HG02571 (cell line): ENCODE data around the gene ARID3A.
"Not testable (repeated sequence)": the region's sequence is repeated elsewhere in the genome, so short reads cannot be mapped to it uniquely, and the experiment has no call there.

Experiments used
- ATAC-seq: cut with Tn5 transposase; IDR thresholded peaks from one replicate; pipeline ENCODE4 v1.9.1; 2021; ENCODE audit warnings: mild to moderate bottlenecking, moderate library complexity; ENCODE audit not compliant: unreplicated experiment

Gene ARID3A

GRCh38 chr19:944171-944567 lies 18.3 kb downstream of the ARID3A start:
- no peak for ATAC-seq

DNA sequence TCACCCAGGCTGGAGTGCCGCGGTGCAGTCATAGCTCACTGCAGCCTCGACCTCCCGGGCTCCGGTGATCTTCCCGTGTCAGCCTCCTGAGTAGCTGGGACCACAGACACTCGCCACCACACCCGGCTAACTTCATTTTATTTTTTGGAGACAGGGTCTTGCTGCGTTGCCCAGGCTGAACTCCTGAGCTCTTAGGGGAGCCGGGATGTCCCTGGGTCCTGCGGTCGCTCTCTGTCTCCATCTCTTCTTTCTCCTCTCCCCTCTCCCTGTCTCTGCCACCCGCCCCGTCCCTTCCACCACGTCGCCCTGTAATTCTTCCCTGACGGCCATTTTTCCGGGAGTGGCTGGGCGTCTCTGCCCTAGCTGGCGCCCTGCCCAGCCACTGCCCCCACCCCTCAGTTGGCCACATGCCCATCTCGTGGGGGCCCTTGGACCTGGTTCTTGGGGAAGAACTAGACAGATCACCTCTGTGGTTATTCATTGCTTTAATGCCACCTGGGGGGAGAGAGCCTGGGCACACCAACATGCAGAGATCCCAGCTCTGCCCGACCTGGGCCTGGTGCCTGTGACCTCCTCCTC lies 18.9 kb downstream of the ARID3A start:
- no peak for ATAC-seq

GRCh38 chr19:945401-946252 lies 19.8 kb downstream of the ARID3A start:
- ATAC-seq, result no peak

GRCh38 chr19:947090-947706 lies 21.4 kb downstream of the ARID3A start:
- peak; percentile 12 for ATAC-seq

GRCh38 chr19:947707-948539 lies 22.1 kb downstream of the ARID3A start:
- peak; percentile 54 for ATAC-seq

- no peak for ATAC-seq
These were observed 23.1 kb downstream of the ARID3A start for GRCh38 chr19:948842-949496.

DNA sequence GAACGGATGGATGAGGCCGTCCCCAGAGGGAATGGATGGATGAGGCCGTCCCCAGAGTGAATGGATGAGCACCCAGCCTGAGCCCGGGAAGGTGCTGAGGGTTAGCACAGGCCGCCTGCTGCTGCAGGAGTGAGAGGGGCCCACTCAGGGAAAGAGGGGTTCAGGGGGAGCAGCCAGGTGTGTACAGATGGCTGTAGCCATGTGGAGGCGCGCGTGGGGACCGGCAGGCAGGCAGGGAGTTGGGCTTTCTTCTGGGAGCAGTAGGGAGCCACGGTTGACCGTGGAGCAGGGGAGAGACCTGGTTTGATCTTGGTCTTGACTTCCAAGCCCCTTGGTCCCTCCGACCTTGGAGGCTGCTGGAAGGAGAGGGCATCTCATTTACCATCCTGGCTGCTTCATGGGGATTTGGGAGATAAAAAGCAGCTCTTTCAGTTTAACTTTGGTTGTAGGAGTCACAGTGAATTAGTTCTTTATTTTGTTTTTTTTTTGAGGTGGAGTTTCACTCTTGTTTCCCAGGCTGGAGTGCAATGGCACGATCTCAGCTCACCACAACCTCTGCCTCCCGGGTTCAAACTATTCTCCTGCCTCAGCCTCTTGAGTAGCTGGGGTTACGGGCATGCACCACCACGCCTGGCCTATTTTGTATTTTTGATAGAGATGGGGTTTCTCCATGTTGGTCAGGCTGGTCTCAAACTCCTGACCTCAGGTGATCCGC lies 24.7 kb downstream of the ARID3A start:
- ATAC-seq, result no peak

- ATAC-seq, result no peak
These were observed 26.3 kb downstream of the ARID3A start for GRCh38 chr19:952049-952679.

- no peak for ATAC-seq
These were observed 27.0 kb downstream of the ARID3A start for GRCh38 chr19:952680-953444.

DNA sequence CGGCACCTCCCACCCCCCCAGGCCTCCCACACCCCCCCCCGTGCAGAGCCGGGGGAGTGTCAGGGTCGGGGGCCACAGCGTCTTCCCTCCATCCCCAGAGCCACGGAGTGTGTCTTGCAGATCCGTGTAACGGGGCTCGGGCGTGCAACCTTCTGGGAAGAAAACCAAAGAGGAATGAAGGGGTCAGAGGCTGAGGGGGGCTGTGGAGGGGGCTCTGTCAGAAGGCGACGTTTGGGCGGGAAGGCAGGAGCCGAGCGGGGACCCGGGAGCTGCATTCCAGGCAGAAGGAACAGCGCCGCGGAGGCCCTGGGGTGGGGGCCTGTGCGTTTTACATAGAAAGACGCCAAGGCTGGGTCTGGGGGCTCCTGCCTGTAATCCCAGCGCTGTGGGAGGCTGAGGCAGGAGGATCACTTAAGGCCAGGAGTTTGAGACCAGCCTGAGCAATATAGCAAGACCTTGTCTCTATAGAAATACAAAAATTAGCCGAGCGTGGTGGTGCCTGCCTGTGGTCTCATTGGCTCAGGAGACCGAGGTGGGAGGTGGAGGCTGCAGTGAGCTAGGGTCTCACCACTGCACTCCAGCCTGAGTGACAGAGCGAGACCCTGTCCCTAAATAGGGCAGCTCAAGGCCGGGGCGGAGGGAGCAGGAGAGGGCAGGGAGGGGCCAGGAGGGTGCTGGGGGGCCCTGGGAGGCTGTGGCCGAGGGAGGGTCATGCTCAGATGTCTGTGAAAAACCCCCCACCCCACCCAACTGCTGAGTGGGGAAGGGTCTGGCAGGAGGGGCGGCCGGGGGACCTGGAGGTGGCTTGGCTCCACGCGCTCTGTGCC lies 27.8 kb downstream of the ARID3A start:
- no peak for ATAC-seq

DNA sequence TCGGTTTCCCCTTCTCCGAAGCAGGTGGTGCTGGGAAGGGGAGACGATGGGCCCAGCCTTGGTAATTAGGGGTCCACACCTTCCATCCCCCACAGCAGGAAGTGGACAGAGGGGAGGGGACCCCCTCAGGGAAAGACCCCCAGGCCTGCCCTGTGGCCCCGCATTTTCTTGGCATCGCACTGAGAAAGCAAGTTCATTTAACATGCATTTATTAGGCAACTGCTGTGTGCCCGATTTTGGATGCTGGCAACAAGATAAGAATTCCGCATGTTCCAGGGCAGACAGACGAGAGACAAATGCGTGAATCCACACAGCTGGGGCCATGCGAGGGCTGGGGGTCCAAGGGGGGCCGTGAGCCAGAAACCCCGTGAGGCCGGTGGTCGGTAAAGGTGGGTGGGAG lies 28.4 kb downstream of the ARID3A start:
- ATAC-seq, result no peak

GRCh38 chr19:954672-955494 lies 29.0 kb downstream of the ARID3A start:
- ATAC-seq, result no peak

- ATAC-seq, result no peak
These were observed 30.2 kb downstream of the ARID3A start for GRCh38 chr19:955803-956765.

GRCh38 chr19:956766-957440 lies 31.1 kb downstream of the ARID3A start:
- no peak for ATAC-seq

DNA sequence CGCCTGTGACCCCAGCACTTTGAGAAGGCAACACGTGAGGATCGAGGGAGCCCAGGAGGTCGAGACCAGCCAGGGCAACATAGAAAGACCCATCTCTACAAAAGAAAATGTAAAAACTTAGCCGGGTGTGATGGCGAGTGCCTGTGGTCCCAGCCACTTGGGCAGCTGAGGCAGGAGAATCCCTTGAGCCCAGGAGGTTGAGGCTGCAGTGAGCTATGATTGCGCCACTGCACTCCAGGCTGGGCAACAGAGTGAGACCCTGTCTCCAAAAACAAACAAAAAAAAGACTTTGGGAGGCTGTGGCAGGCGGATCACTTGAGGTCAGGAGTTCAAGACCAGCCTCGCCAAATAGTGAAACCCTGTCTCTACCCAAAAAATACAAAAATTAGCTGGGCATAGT lies 31.7 kb downstream of the ARID3A start:
- ATAC-seq, result not testable (repeated sequence)
